Uterus (tissue), 4 donors: Measurements from ENCODE around the gene COL18A1. TPM values are rescaled to one million over a fixed set of nuclear protein-coding genes. Genes with fewer than 3 reads are reported as not detected.

Experiments
- DNase-seq, 2 donors: peaks; one replicate each; pipeline ENCODE4 v3.0.0-alpha.2; 2019 to 2020
- H3K27ac ChIP-seq, 2 donors: fragments of 200-600 bp; sonication (generic); 1 replicate in 1 of 2; 2 replicates in 1 of 2; pipeline ENCODE4 v1.5.1; 2016 to 2018
- H3K27me3 ChIP-seq, 2 donors: fragments of 200-600 bp; sonication (generic); one replicate each; pipeline ENCODE4 v1.5.1; 2018 to 2019; ENCODE audit warnings: control low read depth in 1 of 2
- H3K36me3 ChIP-seq, 2 donors: fragments of 200-600 bp; sonication (generic); one replicate each; pipeline ENCODE4 v1.5.1; 2019; ENCODE audit warnings: control low read depth in 1 of 2
- H3K4me1 ChIP-seq, 2 donors: fragments of 200-600 bp; sonication (generic); one replicate each; pipeline ENCODE4 v1.5.1; 2018 to 2019; ENCODE audit warnings: control low read depth in 1 of 2
- H3K4me3 ChIP-seq, 2 donors: fragments of 200-600 bp; sonication (generic); 1 replicate in 1 of 2; 2 replicates in 1 of 2; pipeline ENCODE4 v1.5.1; 2018 to 2019; ENCODE audit warnings: mild to moderate bottlenecking in 1 of 2
- H3K9me3 ChIP-seq, 2 donors: fragments of 200-600 bp; sonication (generic); one replicate each; pipeline ENCODE4 v1.5.1; 2019; ENCODE audit warnings: control low read depth in 1 of 2
- POLR2A ChIP-seq, 2 donors: fragments of 450-650 bp; IDR thresholded peaks; one replicate each; pipeline ENCODE4 v1.6.1; 2016; ENCODE audit warnings: antibody characterized with exemption in 2 of 2, mild to moderate bottlenecking in 1 of 2, moderate library complexity in 1 of 2
- intact Hi-C: fragments of 100-400 bp; cut with DNase I; formaldehyde crosslinking; loops from one replicate; pipeline ENCODE4 v1.15.1; 2023; ENCODE audit warnings: low total_unique reads
- total RNA-seq, 4 donors: library from RNA; depleted of rRNA in 3 of 4; stranded (reverse); fragments of >200 nt in 3 of 4; gene quantifications; one replicate each; pipeline versions ENCODE4 v1.1.0 to v1.2.4, GENCODE V29; 2014 to 2023
- TF ChIP-seq, protein P1 (sequence below), 4 experiments: fragments of 200-600 bp in 2 of 4; fragments of 450-650 bp in 2 of 4; sonication (generic) in 2 of 4; IDR thresholded peaks; one replicate each; pipeline ENCODE4 v1.5.1; 2016 to 2019; ENCODE audit warnings: antibody characterized with exemption in 4 of 4, mild to moderate bottlenecking in 2 of 4, moderate library complexity in 1 of 4
- donor health status: DM: yes; HTN: yes; CAD: no.

COL18A1 gene
- total RNA-seq, 4 donors from 2014 or later, result 73.0 to 223 (median 152) TPM

DNA sequence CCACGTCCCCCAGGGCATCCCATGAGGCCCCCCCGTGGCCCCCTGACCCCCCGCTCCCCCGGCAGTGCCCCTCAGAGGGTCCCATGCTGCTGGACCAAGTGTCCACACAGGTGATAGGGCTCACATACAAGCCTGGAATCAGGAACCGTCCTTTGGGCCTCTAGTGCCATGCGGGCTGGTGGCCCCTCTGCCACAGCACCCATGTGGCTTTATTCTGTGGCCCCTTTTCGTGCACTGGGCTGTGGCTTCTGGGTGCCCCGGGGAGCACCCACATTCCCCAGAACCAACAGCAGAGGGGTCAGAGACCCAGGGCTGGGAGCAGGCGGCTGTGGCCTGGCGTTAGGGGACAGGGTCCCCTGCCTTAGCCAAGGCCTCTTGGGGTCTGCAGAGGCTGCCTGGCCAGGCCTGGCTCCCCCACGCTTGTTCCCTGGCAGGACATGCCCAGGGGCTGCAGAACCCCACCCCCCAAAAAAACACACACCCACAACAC lies 105.5 kb downstream of the COL18A1 start:
- intact Hi-C loops, result no loop called here
- H3K36me3 ChIP-seq, result no peaks in the 10 kb centered on the region
- DNase-seq, result no peak

DNA sequence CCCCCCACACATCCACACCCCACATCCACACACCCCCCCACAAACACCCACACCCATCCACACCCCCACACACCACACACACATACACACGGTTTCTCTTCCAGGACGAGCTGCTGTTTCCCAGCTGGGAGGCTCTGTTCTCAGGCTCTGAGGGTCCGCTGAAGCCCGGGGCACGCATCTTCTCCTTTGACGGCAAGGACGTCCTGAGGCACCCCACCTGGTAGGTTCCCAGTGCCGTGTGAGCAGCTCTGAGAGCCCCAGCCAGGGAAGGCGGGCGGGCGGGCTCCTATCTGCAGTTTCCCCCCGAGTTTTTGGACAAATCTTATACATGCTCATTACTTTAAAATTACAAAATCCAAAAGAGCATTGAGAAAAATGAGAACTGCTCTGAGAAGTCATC lies 106.0 kb downstream of the COL18A1 start:
- no peak for DNase-seq
- intact Hi-C loops, result no loop called here
- no peak for TF ChIP-seq POLR2A (IDR thresholded peaks at IDR 0.05)
- TF ChIP-seq, protein P1, sequence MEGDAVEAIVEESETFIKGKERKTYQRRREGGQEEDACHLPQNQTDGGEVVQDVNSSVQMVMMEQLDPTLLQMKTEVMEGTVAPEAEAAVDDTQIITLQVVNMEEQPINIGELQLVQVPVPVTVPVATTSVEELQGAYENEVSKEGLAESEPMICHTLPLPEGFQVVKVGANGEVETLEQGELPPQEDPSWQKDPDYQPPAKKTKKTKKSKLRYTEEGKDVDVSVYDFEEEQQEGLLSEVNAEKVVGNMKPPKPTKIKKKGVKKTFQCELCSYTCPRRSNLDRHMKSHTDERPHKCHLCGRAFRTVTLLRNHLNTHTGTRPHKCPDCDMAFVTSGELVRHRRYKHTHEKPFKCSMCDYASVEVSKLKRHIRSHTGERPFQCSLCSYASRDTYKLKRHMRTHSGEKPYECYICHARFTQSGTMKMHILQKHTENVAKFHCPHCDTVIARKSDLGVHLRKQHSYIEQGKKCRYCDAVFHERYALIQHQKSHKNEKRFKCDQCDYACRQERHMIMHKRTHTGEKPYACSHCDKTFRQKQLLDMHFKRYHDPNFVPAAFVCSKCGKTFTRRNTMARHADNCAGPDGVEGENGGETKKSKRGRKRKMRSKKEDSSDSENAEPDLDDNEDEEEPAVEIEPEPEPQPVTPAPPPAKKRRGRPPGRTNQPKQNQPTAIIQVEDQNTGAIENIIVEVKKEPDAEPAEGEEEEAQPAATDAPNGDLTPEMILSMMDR (IDR thresholded peaks at IDR 0.05), result no peak
- Histone ChIP-seq H3K27me3 (no peaks in the 10 kb centered on the region), H3K9me3 (no peaks in the 10 kb centered on the region), H3K4me1 (no peaks in the 10 kb centered on the region), H3K36me3 (no peaks in the 10 kb centered on the region), H3K27ac (no peak overlapping the region), H3K4me3 (no peak overlapping the region)

More for the DNA sequence above, 105.5 kb downstream of the COL18A1 start:
- TF ChIP-seq, protein P1 (IDR thresholded peaks at IDR 0.05), result no peak
- TF ChIP-seq POLR2A (IDR thresholded peaks at IDR 0.05), result no peak
- no peaks in the 10 kb centered on the region for H3K9me3 ChIP-seq
- no peak overlapping the region for H3K27ac ChIP-seq
- no peak overlapping the region for H3K4me3 ChIP-seq
- H3K4me1 ChIP-seq, result no peaks in the 10 kb centered on the region
- no peaks in the 10 kb centered on the region for H3K27me3 ChIP-seq

DNA sequence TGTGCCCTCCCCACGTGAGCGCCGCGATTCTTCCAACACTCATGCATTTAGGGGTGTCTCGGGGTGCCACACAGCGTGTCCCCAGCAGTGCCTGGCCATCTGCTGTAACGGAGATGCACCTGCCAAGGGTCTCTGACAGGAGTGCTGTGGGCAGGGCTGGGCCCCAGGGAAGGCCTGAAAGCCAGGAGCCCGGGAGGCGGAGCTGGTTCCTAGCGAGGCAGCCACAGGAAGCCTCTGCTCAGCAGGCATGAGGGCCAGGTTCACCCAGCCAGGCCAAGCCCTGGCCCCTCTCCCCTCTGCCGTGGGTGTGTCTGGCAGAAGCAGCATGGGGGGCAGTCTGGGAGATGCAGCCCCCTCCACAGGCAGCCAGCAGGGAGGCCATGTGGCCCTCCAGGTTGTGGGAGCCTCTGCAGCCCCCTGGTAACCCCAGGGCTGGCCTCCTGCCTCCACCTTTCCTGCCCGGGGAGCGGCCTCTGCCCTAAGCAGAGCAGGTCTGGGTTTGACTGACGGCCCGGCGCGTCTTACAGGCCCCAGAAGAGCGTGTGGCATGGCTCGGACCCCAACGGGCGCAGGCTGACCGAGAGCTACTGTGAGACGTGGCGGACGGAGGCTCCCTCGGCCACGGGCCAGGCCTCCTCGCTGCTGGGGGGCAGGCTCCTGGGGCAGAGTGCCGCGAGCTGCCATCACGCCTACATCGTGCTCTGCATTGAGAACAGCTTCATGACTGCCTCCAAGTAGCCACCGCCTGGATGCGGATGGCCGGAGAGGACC lies 106.9 kb downstream of the COL18A1 start:
- Histone ChIP-seq H3K4me1 (no peaks in the 10 kb centered on the region), H3K9me3 (no peaks in the 10 kb centered on the region), H3K4me3 (no peak overlapping the region), H3K27me3 (no peaks in the 10 kb centered on the region), H3K27ac (no peak overlapping the region), H3K36me3 (no peaks in the 10 kb centered on the region)
- no peak for TF ChIP-seq POLR2A (IDR thresholded peaks at IDR 0.05)
- TF ChIP-seq, protein P1 (IDR thresholded peaks at IDR 0.05), result no peak
- DNase-seq, result no peak
- intact Hi-C loops, result no loop called here

DNA sequence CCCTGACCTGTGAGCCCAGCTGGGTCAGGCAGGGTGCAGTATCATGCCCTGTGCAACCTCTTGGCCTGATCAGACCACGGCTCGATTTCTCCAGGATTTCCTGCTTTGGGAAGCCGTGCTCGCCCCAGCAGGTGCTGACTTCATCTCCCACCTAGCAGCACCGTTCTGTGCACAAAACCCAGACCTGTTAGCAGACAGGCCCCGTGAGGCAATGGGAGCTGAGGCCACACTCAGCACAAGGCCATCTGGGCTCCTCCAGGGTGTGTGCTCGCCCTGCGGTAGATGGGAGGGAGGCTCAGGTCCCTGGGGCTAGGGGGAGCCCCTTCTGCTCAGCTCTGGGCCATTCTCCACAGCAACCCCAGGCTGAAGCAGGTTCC lies 107.6 kb downstream of the COL18A1 start:
- H3K4me1 ChIP-seq, result no peaks in the 10 kb centered on the region
- no peak for DNase-seq
- no peak overlapping the region for H3K4me3 ChIP-seq
- no peaks in the 10 kb centered on the region for H3K27me3 ChIP-seq
- no peak overlapping the region for H3K27ac ChIP-seq
- H3K9me3 ChIP-seq, result no peaks in the 10 kb centered on the region
- TF ChIP-seq, protein P1 (IDR thresholded peaks at IDR 0.05), result no peak
- no peak for TF ChIP-seq POLR2A (IDR thresholded peaks at IDR 0.05)
- no peaks in the 10 kb centered on the region for H3K36me3 ChIP-seq
- intact Hi-C loops, result no loop called here

DNA sequence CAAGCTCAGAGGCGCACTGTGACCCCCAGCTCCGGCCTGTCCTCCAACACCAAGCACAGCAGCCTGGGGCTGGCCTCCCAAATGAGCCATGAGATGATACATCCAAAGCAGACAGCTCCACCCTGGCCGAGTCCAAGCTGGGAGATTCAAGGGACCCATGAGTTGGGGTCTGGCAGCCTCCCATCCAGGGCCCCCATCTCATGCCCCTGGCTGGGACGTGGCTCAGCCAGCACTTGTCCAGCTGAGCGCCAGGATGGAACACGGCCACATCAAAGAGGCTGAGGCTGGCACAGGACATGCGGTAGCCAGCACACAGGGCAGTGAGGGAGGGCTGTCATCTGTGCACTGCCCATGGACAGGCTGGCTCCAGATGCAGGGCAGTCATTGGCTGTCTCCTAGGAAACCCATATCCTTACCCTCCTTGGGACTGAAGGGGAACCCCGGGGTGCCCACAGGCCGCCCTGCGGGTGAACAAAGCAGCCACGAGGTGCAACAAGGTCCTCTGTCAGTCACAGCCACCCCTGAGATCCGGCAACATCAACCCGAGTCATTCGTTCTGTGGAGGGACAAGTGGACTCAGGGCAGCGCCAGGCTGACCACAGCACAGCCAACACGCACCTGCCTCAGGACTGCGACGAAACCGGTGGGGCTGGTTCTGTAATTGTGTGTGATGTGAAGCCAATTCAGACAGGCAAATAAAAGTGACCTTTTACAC lies 108.2 kb downstream of the COL18A1 start:
- Histone ChIP-seq H3K27me3 (no peaks in the 10 kb centered on the region), H3K4me1 (no peaks in the 10 kb centered on the region), H3K4me3 (no peak overlapping the region), H3K9me3 (no peaks in the 10 kb centered on the region), H3K36me3 (no peaks in the 10 kb centered on the region), H3K27ac (no peak overlapping the region)
- TF ChIP-seq POLR2A (IDR thresholded peaks at IDR 0.05), result no peak
- TF ChIP-seq, protein P1 (IDR thresholded peaks at IDR 0.05), result no peak
- no peak for DNase-seq
- intact Hi-C loops, result no loop called here
